NCI-H82 (cell line): ENCODE data around the gene CNTRL.
"Not testable (repeated sequence)": the region's sequence is repeated elsewhere in the genome, so short reads cannot be mapped to it uniquely, and the experiment has no call there.

Experiments
- DNase-seq: peaks from one replicate; lab custom pipeline; 2025; lab: John Stamatoyannopoulos, UW

Gene CNTRL

DNA sequence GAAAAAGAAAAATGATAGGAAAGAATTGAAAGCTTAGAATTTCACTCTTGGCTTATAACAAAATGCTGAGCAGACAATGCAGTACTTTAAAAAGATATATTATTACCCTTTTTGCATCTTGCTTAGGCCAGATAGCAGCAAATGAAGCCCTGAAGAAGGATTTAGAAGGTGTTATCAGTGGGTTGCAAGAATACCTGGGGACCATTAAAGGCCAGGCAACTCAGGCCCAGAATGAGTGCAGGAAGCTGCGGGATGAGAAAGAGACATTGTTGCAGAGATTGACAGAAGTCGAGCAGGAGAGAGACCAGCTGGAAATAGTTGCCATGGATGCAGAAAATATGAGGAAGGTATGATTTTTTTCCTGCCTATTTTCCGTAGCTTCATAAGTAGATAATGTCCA, 50.8 kb downstream of the CNTRL start:
- DNase-seq: no peak

DNA sequence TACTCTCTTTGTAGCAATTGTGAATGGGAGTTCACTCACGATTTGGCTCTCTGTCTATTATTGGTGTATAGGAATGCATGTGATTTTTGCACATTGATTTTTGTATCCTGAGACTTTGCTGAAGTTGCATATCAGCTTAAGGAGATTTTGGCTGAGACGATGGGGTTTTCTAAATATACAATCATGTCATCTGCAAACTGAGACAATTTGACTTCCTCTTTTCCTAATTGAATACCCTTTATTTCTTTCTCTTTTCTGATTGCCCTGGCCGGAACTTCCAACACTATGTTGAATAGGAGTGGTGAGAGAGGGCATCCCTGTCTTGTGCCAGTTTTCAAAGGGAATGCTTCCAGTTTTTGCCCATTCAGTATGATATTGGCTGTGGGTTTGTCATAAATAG, 54.6 kb downstream of the CNTRL start:
- DNase-seq: not testable (repeated sequence)

DNA sequence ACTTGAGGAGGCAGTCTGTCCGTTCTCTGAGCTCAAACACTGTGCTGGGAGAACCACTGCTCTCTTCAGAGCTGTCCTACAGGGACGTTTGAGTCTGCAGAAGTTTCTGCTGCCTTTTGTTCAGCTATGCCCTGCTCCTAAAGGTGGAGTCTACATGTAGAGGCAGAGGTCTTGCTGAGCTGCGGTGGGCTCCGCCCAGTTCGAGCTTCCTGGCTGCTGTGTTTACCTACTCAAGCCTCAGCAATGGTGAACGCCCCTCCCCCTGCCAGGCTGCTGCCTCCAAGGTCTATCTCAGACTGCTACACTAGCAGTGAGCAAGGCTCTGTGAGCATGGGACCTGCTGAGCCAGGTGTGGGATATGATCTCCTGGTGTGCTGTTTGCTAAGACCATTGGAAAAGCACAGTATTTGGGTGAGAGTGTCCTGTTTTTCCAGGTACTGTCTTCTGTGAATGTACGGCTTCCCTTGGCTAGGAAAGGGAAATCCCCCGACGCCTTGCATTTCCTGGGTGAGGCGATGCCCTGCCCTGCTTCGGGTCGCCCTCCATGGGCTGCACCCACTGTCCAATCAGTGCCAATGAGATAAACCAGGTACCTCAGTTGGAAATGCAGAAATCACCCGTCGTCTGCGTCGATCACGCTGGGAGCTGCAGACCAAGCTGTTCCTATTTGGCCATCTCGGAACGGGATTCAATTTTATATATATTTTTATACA, 58.5 kb downstream of the CNTRL start:
- peak; percentile 20 for DNase-seq

DNA sequence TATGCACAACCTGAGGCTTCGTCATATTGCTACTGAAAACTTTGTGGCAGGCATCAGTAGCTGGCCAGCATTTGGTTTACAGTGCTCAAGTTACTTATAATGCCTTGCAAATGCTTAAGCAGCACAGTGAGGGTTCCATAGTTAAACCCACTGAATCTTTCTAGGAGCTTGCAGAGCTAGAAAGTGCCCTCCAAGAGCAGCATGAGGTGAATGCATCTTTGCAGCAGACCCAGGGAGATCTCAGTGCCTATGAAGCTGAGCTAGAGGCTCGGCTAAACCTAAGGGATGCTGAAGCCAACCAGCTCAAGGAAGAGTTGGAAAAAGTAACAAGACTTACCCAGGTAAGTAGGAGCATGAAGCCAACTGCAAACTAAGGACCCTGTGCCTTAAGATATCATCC, 60.9 kb downstream of the CNTRL start:
- DNase-seq: no peak

DNA sequence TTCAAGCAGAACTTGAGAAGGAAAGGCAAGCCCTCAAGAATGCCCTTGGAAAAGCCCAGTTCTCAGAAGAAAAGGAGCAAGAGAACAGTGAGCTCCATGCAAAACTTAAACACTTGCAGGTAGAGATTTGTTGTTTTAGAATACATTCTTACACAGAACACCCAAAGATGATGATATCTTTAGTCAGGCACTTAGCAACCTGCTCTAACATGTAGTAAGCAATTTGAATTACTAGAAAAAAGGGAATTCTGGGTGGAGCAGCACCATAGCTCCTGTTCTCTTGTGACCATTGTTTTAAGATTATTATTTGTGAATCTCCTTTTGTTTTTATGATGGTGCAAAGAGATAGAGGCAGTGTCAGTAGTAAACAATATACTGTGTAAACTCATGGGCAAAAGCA, 63.8 kb downstream of the CNTRL start:
- DNase-seq: no peak

DNA sequence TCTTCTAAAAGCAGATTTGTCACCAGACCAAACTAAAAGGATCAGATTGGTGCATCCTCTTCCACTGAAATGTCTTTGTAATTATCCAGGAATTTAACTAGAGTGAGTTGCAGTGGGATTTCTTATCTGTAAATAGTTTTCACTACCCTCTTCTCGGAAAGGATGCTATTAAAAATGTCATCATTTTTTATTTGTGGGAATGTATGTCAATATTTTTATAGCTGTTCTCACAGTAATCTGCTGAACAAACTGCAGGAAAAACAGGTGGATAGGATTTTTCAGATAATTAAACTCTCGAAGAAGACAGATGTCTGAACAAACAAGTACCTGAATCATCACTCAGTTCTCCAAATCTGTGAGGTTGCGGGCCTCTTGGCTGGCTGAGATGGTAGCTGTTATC, 64.2 kb downstream of the CNTRL start:
- DNase-seq: no peak

DNA sequence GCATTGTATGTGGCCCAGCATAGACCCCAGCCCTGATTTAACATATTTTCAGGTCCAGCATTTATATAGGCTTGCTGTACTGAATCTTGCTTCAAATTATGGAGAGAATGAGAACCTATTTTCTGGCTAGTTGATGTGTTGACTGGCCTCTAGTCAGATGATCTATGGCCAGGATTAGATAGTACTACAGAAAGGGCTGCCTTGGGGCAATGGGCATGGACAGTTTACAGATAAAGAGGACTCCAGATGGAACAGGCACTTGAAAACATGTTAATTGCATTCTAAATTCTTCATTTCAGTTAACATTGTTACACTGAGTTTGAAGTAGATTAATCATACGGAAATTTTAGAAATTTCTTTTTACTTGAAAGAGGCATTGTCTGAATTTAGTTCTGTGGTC, 65.4 kb downstream of the CNTRL start:
- DNase-seq: no peak

DNA sequence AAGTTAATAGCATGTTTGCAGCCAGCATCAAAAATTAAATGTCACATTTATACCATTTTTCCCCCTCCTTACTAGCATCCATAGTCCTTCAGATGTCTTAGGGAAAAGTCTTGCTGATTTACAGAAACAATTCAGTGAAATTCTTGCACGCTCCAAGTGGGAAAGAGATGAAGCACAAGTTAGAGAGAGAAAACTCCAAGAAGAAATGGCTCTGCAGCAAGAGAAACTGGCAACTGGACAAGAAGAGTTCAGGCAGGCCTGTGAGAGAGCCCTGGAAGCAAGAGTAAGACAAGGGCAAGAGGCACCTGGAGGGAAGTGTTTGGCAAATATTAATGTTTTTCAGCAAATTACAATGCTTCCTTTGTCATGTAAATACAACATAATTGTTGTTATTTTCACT, 66.6 kb downstream of the CNTRL start:
- DNase-seq: no peak

DNA sequence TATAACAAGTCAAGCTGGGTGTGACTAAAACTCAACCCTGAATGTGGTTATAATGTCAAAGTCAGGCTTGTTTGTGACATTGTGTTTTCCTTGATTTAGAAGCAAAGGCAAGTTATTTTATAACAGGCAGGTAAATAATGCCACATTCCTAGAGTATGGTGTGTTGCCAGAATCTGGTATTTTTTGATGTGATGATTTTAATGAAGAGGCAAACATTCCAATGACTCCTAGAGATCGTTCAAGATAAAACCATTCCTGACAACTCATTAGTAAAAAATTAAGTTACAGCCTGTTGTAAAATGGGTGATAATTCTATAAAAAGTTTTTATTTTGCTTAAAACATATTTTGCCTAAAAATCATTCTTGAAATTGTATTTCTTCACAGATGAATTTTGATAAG, 67.0 kb downstream of the CNTRL start:
- no peak for DNase-seq

DNA sequence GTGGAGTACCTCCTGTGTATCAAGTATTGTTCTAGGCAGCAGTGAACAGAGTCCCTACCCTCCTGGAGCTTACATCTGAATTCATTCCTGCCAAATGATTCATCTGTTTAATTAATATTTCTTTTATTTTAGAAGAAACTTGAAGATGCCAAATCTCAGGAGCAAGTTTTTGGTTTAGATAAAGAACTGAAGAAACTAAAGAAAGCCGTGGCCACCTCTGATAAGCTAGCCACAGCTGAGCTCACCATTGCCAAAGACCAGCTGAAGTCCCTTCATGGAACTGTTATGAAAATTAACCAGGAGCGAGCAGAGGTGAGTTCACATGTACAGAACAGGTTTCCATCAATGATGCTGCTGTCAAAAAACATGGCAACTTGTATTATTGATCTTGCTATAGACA, 69.0 kb downstream of the CNTRL start:
- no peak for DNase-seq

DNA sequence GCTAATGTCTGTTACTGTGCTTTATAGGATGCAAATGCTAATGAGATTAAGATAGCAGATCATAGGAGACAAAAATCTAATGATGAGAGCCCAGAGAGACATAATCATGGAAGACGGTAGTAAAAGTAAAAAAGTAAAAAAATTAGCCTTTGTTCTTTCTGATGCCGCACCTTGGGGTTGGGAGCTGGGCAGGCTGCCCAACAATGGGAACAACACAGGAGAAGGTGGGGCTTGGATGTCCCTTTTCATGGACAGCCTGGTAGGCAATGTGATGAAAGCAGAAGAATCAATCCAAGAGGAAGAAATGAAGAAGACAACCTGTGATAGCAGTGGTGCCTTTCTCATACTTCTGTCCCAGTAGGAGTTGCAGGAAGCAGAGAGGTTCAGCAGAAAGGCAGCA, 69.7 kb downstream of the CNTRL start:
- no peak for DNase-seq

DNA sequence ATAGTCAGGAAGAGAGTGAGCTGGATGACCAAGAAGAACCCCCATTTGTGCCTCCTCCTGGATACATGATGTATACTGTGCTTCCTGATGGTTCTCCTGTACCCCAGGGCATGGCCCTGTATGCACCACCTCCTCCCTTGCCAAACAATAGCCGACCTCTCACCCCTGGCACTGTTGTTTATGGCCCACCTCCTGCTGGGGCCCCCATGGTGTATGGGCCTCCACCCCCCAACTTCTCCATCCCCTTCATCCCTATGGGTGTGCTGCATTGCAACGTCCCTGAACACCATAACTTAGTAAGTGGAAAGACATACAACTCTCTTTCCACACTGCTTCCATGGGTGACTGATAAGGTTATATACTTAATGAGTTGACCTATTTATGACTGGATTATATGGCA, 75.4 kb downstream of the CNTRL start:
- DNase-seq: no peak

DNA sequence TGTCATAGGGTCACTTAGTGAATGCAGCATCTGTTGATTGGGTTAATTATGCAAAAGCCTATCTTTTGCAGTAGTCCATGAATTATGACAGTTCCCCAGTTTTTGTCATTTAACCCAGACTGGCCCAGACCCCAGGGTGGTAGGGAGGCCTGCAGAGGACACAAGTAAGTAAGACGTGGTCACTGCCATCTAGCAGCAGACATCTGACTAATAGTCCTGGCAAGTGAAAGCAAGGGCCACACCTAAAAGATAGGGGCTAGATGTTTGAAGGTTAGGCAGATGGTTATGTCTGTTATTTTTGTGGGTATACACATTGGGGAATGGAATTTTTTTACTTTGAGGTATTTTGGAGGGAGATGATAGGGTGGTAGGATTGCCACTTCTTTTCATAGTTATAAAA, 78.9 kb downstream of the CNTRL start:
- no peak for DNase-seq

DNA sequence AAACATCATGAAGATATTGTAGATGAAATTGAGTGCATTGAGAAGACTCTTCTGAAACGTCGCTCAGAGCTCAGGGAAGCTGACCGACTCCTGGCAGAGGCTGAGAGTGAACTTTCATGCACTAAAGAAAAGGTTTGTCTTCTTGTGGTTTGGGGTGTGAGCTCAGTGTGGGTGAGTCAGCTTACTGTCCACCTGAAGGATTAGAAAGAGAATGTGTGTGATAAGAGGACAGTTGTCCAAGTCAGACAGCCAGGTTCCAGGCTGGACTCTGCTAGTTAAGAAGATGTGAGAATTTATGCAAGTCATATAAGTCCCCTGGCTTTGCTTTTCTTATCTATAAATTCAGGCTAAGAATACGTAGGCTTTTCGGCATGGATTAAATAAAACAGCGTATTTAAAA, 80.0 kb downstream of the CNTRL start:
- no peak for DNase-seq

DNA sequence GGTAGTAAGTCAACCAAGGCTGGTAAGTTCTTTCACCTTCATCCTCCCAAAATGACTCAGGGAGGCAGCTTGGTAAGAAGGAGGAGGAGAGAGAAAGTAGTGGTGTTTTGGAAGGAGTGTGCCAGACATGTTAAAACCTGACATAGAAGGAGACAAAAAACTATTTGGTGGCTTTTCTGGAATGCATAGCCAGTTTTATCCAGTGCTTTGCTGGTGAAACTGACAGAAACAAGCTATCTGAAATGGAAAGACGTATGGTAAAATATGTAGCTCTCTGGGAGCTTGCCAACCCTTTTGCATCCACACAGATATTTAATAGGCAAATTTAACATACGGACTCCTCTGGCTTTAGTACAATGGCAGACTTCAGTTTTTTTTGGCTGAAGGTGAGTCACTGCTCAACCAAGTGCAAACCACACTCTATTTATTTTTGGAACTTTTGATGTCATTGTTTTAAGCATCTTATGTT, 81.5 kb downstream of the CNTRL start:
- no peak for DNase-seq

DNA sequence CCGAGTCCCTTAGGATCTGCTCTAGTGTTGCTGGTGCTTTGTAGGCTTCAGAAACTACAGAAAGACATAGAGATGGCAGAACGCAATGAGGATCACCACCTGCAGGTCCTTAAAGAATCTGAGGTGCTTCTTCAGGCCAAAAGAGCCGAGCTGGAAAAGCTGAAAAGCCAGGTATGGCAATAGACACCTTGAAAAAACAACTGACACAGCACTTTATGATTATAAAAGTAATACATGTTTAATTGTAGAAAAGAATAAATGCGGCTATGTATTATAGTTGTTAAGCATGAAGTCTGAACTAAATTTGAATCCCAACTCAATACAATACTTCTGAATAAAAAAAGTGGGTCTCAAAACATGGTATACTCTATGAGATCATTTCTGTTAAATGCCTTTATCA, 83.2 kb downstream of the CNTRL start:
- DNase-seq: no peak

DNA sequence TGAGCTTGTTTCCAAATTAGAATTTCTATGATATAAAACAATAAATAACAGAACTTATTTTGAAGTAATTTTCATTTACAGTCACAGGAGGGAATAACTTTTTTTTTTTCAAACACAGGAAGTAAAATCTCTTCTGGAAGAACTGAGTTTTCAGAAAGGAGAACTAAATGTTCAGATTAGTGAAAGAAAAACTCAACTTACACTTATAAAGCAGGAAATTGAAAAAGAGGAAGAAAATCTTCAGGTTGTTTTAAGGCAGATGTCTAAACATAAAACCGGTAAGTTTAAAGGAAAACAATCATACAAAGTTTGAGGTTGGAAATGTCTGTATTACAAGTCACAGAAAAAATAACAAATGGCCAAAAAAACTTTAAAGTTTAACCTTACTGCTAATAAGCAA, 85.3 kb downstream of the CNTRL start:
- no peak for DNase-seq

DNA sequence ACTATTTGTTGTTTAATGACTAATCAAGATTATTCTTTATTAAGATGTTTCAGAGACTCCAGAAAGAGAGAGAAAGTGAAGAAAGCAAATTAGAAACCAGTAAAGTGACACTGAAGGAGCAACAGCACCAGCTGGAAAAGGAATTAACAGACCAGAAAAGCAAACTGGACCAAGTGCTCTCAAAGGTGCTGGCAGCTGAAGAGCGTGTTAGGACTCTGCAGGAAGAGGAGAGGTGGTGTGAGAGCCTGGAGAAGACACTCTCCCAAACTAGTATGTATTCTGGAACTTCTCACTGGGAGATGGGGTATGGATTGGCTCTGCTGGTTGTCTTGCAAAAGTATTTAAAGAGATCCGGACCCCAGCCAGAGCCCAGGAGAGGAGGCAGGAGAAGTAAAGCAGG, 93.3 kb downstream of the CNTRL start:
- no peak for DNase-seq

DNA sequence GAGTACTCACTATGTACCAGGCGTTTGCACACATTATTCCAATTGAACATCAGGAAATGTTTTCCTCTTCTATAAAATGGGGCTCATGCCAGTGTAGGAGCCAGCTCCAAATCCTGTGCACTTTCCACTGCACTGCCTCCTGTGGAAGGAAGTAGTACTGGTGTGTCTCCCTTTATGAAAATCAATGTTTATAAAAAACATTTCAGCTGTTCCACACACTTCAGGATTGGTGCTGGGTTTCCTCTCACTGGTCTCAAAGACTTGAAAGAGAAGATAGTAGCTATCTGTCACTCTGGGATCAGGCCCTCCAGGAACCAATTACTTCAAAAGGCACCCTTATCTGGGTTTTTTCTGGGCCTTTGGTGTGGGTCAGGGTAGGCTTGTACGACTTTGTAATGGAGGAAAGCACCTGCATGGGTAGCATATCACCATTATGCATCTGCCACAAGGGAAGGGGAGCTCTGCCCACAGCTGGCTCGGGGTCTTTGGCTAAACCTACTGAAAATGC, 94.4 kb downstream of the CNTRL start:
- peak; percentile 8 for DNase-seq

DNA sequence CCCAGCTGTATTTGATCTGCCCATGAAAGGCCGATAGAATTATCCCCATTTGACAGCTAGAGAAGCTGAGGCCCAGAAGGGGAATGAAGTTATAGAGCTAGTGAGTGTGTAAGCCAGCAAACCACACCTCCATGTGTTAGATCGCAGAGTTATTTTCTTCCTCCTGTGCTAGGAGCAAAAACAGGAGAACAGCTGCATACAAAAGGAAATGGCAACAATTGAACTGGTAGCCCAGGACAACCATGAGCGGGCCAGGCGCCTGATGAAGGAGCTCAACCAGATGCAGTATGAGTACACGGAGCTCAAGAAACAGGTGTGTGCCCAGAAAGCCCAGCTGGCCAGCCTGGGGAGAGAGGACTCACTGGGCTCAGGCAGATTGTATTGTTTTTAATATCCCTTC, 96.5 kb downstream of the CNTRL start:
- no peak for DNase-seq

DNA sequence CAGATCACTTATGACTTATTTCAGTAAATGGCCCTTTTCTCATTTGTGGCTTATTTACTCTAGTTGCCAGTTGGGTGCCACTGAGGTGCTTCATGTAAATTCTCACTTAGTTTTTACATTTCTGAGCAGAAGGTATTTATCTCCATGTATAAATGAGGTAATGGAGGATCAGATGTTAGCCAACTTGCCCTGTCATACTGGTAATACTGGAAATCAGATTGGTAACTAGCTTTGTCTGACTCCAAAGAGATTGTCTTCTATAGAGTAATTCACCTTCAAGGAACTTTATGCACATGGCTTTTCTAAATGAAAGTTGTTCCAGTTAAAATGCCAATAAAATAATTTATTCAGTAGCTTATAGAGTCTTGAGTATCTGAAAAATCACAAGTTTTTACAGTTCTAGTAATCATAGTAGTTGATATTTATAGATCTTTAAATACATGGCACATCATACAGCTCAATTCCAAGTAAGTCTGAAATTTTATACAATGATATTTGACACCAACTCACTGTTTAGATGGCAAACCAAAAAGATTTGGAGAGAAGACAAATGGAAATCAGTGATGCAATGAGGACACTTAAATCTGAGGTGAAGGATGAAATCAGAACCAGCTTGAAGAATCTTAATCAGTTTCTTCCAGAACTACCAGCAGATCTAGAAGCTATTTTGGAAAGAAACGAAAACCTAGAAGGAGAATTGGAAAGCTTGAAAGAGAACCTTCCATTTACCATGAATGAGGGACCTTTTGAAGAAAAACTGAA, 98.2 kb downstream of the CNTRL start:
- no peak for DNase-seq

DNA sequence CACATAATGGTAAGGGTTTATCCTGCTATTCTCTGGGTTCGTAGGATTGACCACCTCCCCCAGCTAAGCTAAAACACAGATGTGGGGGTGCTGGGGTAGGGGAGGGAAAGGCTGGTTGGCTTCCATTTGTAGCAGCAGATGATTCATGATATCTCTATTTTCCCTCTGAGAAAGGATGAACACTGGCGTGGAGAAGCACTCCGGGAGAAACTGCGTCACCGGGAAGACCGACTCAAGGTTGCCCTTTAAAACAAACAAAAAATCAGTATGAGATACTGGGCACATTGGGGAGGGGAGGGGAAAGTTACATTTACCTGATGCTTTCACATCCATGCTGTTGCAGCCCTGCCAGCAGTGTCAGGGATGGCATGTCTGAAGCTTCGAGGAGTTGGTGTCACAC, 98.7 kb downstream of the CNTRL start:
- no peak for DNase-seq

DNA sequence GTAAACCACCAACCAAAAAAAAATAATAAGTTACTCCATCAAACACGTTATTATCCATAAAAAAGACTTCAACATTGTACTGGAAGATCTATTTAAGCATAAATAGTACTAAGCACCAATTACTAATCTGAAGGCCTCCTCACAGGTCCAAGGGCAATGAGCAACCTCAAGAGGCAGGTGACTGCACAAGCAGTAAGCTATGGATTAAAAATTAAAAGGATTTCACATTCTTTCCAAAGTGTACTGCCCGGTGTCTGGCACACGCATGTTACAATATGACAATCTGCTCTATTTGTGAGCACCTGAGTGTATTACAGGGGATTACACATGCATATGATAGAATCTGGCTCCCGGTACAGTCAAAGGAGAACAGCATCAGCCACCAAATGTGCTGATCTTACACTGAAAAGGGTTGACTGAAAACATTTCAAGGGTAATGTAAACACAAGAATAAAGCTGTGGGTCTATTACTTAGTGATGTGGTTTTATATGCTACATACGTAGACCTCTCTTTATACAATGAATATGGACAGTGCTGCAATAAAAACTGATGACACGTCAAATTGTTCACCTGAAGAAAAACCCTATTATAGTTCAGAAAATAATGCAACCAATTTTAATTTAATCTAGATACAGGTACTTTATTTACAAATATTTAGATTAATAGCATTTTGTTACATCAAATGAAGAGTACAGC, 104.1 kb downstream of the CNTRL start:
- peak; percentile 80 for DNase-seq
